Endothelial cell of umbilical vein (primary cell): ENCODE measurements around the gene SFXN3. TPM values are rescaled to one million over a fixed set of nuclear protein-coding genes. Genes with fewer than 3 reads are reported as not detected.

Experiments used
- BruUV-seq: library from RNA; stranded (reverse); fragments of 400-500 nt; replicated peaks from 2 replicates; lab custom pipeline; 2021; lab: Mats Ljungman, UMichigan
- CTCF ChIA-PET: fragments of 300-600, 350-600 bp; sonication (Branson Sonifier 250); formaldehyde crosslinking; loops from one replicate; lab custom pipeline; 2021; ENCODE audit warnings: antibody characterized with exemption, inconsistent platforms; lab: Charles Lee
- POLR2A ChIA-PET: fragments of 300-600, 350-600 bp; sonication (Branson Sonifier 250); formaldehyde crosslinking; loops from one replicate; lab custom pipeline; 2021; ENCODE audit warnings: antibody characterized with exemption, inconsistent platforms; lab: Charles Lee
- DNase-seq: peaks from one replicate; pipeline ENCODE4 v3.0.0-alpha.2; 2011; ENCODE audit warnings: low read depth, low spot score
- FAIRE-seq: peaks from 2 replicates; lab custom pipeline; 2011; peaks lifted over from hg19 to GRCh38; lab: Jason Lieb, UNC
- H2AFZ ChIP-seq: 2 replicates; pipeline ENCODE4 v1.6.0; 2012; ENCODE audit warnings: low read depth, low read length, control low read depth, inconsistent platforms
- H3K27ac ChIP-seq: 2 replicates; pipeline ENCODE4 v1.5.1; 2011; ENCODE audit warnings: low read depth, mild to moderate bottlenecking, control low read depth, low read length, moderate library complexity; ENCODE audit not compliant: insufficient read depth
- H3K27me3 ChIP-seq, 2 experiments: 2 replicates each; pipeline versions ENCODE4 v1.6.0 to v1.6.1; 2011; ENCODE audit warnings: low read length in 2 of 2, mixed read lengths in 1 of 2; ENCODE audit not compliant: control insufficient read depth in 2 of 2, insufficient read depth in 2 of 2
- H3K36me3 ChIP-seq, 2 experiments: 2 replicates in 1 of 2; 3 replicates in 1 of 2; pipeline ENCODE4 v1.5.1; 2011; ENCODE audit warnings: low read length in 2 of 2, mild to moderate bottlenecking in 1 of 2, moderate library complexity in 1 of 2; ENCODE audit not compliant: control insufficient read depth in 2 of 2, insufficient read depth in 2 of 2; ENCODE audit errors: extremely low read depth in 1 of 2
- H3K4me1 ChIP-seq: 3 replicates; pipeline ENCODE4 v1.5.1; 2011; ENCODE audit warnings: mild to moderate bottlenecking, low read length; ENCODE audit not compliant: control insufficient read depth, insufficient read depth; ENCODE audit errors: extremely low read depth
- H3K4me2 ChIP-seq: 2 replicates; pipeline ENCODE4 v1.6.1; 2011; ENCODE audit warnings: low read length, control low read depth, mixed read lengths; ENCODE audit not compliant: insufficient read depth
- H3K4me3 ChIP-seq, 3 experiments: fragments of 200-600 bp in 1 of 3; sonication (generic), shearing (Covaris generic) in 1 of 3; replicated peaks in 1 of 3; 2 replicates each; pipeline ENCODE4 v1.5.1; 2011 to 2016; ENCODE audit warnings: control low read depth in 3 of 3, low read length in 3 of 3, mild to moderate bottlenecking in 2 of 3, inconsistent platforms in 1 of 3, low read depth in 1 of 3, moderate library complexity in 1 of 3; ENCODE audit not compliant: insufficient read depth in 1 of 3
- H3K79me2 ChIP-seq: 2 replicates; pipeline ENCODE4 v1.6.0; 2012; ENCODE audit warnings: low read length, inconsistent platforms; ENCODE audit not compliant: control insufficient read depth, insufficient read depth
- H3K9ac ChIP-seq: replicated peaks from 2 replicates; pipeline ENCODE3; 2011; ENCODE audit warnings: low read length, control low read depth; ENCODE audit not compliant: insufficient read depth; ENCODE audit errors: extremely low read depth
- H3K9me1 ChIP-seq: replicated peaks from 3 replicates; pipeline ENCODE4 v1.6.0; 2011; ENCODE audit warnings: mild to moderate bottlenecking, low read length; ENCODE audit not compliant: control insufficient read depth, insufficient read depth; ENCODE audit errors: extremely low read depth
- H3K9me3 ChIP-seq: replicated peaks from 2 replicates; pipeline ENCODE4 v1.5.1; 2012; ENCODE audit warnings: low read length, inconsistent platforms; ENCODE audit not compliant: control insufficient read depth, insufficient read depth
- H4K20me1 ChIP-seq: replicated peaks from 2 replicates; pipeline ENCODE3; 2011; ENCODE audit warnings: mild to moderate bottlenecking, low read length; ENCODE audit not compliant: control insufficient read depth, insufficient read depth; ENCODE audit errors: extremely low read depth
- CTCF ChIP-seq, 2 donors: IDR thresholded peaks; 1 replicate in 1 of 2; 2 replicates in 1 of 2; pipeline ENCODE4 v1.5.1; 2011; ENCODE audit warnings: low read length in 2 of 2, mild to moderate bottlenecking in 2 of 2, moderate library complexity in 2 of 2, control low read depth in 1 of 2, inconsistent platforms in 1 of 2, low read depth in 1 of 2; ENCODE audit not compliant: insufficient read depth in 1 of 2; ENCODE audit errors: extremely low read depth in 1 of 2
- EZH2 ChIP-seq: IDR thresholded peaks from 2 replicates; pipeline ENCODE4 v1.6.1; 2012; ENCODE audit warnings: borderline replicate concordance, low read depth, mild to moderate bottlenecking, moderate library complexity, low read length, inconsistent platforms; ENCODE audit not compliant: severe bottlenecking
- FOS ChIP-seq: IDR thresholded peaks from 2 replicates; pipeline ENCODE4 v1.6.1; 2011; ENCODE audit warnings: mild to moderate bottlenecking, low read length, moderate library complexity, borderline replicate concordance; ENCODE audit not compliant: insufficient read depth
- GATA2 ChIP-seq: IDR thresholded peaks from 2 replicates; pipeline ENCODE4 v1.7.0; 2011; ENCODE audit warnings: low read depth, mild to moderate bottlenecking, moderate library complexity, mixed read lengths, low read length; ENCODE audit not compliant: insufficient read length, insufficient read depth
- JUN ChIP-seq: IDR thresholded peaks from 2 replicates; pipeline ENCODE4 v1.6.1; 2011; ENCODE audit warnings: borderline replicate concordance, low read depth; ENCODE audit not compliant: insufficient read length, insufficient read depth
- MAX ChIP-seq: IDR thresholded peaks from 2 replicates; pipeline ENCODE4 v1.6.1; 2011; ENCODE audit not compliant: insufficient read depth, insufficient read length
- MYC ChIP-seq: IDR thresholded peaks from one replicate; pipeline ENCODE4 v1.6.1; 2011; ENCODE audit warnings: mild to moderate bottlenecking, low read depth, low read length
- POLR2A ChIP-seq: IDR thresholded peaks from 2 replicates; pipeline ENCODE4 v1.6.1; 2012; ENCODE audit warnings: low read depth, mild to moderate bottlenecking, control low read depth, low read length
- POLR2AphosphoS5 ChIP-seq: IDR thresholded peaks from 2 replicates; pipeline ENCODE4 v1.6.1; 2012; ENCODE audit warnings: low read depth, mild to moderate bottlenecking, control low read depth, low read length, moderate library complexity; ENCODE audit not compliant: insufficient read depth
- dilution Hi-C: fragments of 300-500 bp; cut with MboI; formaldehyde crosslinking; loops from one replicate; pipeline ENCODE4 v1.15.0; 2019; ENCODE audit warnings: low sequenced_read_pairs; ENCODE audit not compliant: extremely low pct_ligation_motif_present
- intact Hi-C: fragments of 100-400 bp; cut with micrococcal nuclease; formaldehyde crosslinking; loops from one replicate; pipeline ENCODE4 v1.10.0; 2022
- polyA plus RNA-seq, 4 experiments: library from polyadenylated mRNA; depleted of rRNA in 3 of 4; stranded (reverse) in 3 of 4; unstranded in 1 of 4; fragments of >200 nt; gene quantifications; 2 replicates each; pipeline versions ENCODE4 v1.2.1 to v1.2.3, GENCODE V29; 2011 to 2012; ENCODE audit warnings: missing spikeins in 1 of 4
- total RNA-seq: library from RNA; stranded (reverse); gene quantifications from 2 replicates; pipeline ENCODE4 v1.2.3, GENCODE V29; 2021

SFXN3 gene
- total and polyA plus RNA-seq, 2 donors (not counting 3 experiments of a cell fraction or from before 2014, with no cell fraction given), result 83.1 to 117 TPM

DNA sequence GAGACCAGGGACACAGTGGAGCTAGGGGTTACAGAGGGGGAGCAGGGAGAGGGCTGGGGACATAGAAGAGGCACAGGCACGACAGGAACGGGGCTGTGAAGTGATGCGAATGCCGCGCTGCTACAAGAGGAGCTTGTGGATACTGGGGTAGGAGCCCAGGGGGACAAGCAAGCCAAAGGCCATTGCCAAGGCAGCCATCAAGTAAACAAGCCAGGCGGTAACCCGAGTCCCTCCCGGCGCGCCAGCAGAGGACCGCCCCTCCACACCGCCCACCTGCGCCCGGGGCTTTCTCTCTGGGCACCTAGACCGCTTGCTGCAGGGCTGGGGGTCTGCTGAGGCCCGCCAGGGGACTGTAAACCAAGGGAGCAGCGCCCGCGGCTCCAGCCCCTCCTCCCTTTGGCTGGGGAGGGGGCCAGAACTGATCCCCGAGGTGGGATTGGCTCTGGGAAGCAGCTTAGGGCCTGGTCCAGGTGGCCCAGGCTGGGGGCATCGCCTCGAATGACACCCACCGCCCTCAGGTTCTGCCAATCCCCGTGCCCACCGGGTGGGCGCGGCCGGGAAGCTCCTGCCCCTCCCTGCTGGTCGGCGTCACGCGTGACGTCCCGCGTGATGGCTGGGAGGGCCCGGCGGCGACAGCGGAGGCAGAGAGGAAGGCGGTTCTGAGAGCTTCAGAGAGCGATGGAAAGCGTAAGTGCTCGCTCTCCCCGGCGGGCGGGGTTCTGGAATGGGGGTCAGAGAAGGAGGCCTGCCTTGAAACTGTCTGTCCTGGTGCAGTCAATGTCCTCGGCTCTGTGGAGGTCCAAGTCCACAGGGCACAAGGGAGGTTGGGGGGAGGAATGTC is 982 bp downstream of the SFXN3 start:
- Histone ChIP-seq H3K4me1 (peaks cover 16% of the 10 kb centered on the region), H3K79me2 (peaks cover 11% of the 10 kb centered on the region), H4K20me1 (no peaks in the 10 kb centered on the region), H3K27me3 (peaks cover 0 to 9% of the 10 kb centered on the region in 2 experiments), H3K9me3 (no peaks in the 10 kb centered on the region), H3K27ac (peak overlapping the region; percentile 91), H3K4me2 (peak overlapping the region; percentile 66), H3K4me3 (peak overlapping the region; percentile 48 to 77 (median 71)), H3K9me1 (no peaks in the 10 kb centered on the region), H2AFZ (peak overlapping the region; percentile 94), H3K9ac (peak overlapping the region; percentile 90), H3K36me3 (peaks cover 10 to 18% of the 10 kb centered on the region in 2 experiments)
- intact Hi-C loops, result loop anchor here (1.0 to 5.0 kb wide), 4 partner anchors 9 to 35 kb away; no protein-coding TSS in a partner anchor
- ChIA-PET CTCF (interaction anchor here (1.0 to 6.3 kb wide), 11 partner anchors 9 to 143 kb away, joined by 3 to 74 read pairs (median 7); partner anchors contain the start of gene KAZALD1), POLR2A (no interaction called here)
- FAIRE-seq, result no peak
- DNase-seq, result no peak
- TF ChIP-seq MAX (no peak), POLR2A (no peak), MYC (no peak), POLR2AphosphoS5 (no peak), GATA2 (no peak), FOS (no peak), JUN (no peak), EZH2 (no peak), CTCF (IDR thresholded peaks at IDR 0.05; ENCODE audit: extremely low read depth in 1 of 2, insufficient read depth in 1 of 2, low read depth in 1 of 2, low read length in 2 of 2) (no peak)
- no TSS peak for BruUV-seq
- dilution Hi-C loops, result no loop called here
